Chondrocyte (in vitro differentiated cells): ENCODE results near the gene GRK5. TPM values are rescaled to one million over a fixed set of nuclear protein-coding genes. Genes with fewer than 3 reads are reported as not detected.

Experiments used
- DNase-seq: peaks from one replicate; pipeline ENCODE4 v3.0.0; 2021; ENCODE audit warnings: mixed read lengths, low spot score
- H3K27ac Mint-ChIP-seq: one replicate; pipeline ENCODE4 v1.8.0; 2021; ENCODE audit warnings: mild to moderate bottlenecking, moderate library complexity, mixed read lengths; ENCODE audit not compliant: unreplicated experiment
- H3K27me3 Mint-ChIP-seq: 2 replicates; pipeline ENCODE4 v1.8.0; 2021; ENCODE audit warnings: low read depth, mixed read lengths
- H3K36me3 Mint-ChIP-seq: 2 replicates; pipeline ENCODE4 v1.8.0; 2021; ENCODE audit warnings: low read depth, mixed read lengths
- H3K4me1 Mint-ChIP-seq: 2 replicates; pipeline ENCODE4 v1.8.0; 2021; ENCODE audit warnings: low read depth, mild to moderate bottlenecking, mixed read lengths
- H3K4me3 Mint-ChIP-seq: one replicate; pipeline ENCODE4 v1.8.0; 2021; ENCODE audit warnings: mild to moderate bottlenecking, moderate library complexity, mixed read lengths; ENCODE audit not compliant: unreplicated experiment
- H3K9me3 Mint-ChIP-seq: 2 replicates; pipeline ENCODE4 v1.8.0; 2021; ENCODE audit warnings: low read depth, mixed read lengths
- total RNA-seq: library from RNA; stranded (reverse); gene quantifications from 3 replicates; pipeline ENCODE4 v1.2.1, GENCODE V29; 2021
- TF ChIP-seq, protein P1 (sequence below): fragments of 200-600 bp; sonication (generic); IDR thresholded peaks from 2 replicates; pipeline ENCODE4 v1.5.0; 2021; ENCODE audit warnings: antibody characterized with exemption, mild to moderate bottlenecking, moderate library complexity

GRK5 gene
- total RNA-seq, 1 donor from 2014 or later = 16.4 TPM

DNA sequence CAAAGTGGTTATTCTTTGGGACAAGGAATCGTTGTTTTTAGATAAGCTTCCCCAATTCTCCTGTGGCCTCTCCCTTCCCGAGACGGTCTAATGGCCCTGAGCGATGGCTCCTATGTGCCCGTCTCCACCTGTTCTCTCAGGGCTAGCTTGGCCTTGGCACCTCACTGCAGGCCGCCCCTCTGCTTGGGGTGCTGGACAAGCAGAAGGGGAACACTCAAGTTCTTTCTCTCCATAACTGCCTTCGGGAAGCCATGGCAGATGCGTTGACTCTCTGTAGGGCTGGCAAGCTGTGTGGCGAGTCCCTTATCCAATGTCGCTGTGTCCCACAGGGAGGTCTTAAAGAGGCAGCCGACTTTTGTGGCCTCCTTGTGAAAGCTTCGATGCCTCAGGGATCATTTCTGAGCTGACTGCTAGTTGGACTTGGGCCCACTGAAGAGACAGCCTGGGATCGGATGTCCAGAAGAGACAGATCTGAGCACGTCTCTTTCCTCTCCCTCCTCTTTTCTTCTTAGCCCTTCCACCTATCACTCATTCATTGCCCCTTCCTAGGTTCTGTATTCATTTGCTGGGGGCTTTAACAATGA, 70.8 kb downstream of the GRK5 start:
- H3K4me3 Mint-ChIP-seq = no peak overlapping the region
- H3K36me3 Mint-ChIP-seq = no peaks in the 10 kb centered on the region
- DNase-seq = peak; percentile 67
- H3K9me3 Mint-ChIP-seq = no peaks in the 10 kb centered on the region
- H3K27ac Mint-ChIP-seq = no peak overlapping the region
- TF ChIP-seq, protein P1, sequence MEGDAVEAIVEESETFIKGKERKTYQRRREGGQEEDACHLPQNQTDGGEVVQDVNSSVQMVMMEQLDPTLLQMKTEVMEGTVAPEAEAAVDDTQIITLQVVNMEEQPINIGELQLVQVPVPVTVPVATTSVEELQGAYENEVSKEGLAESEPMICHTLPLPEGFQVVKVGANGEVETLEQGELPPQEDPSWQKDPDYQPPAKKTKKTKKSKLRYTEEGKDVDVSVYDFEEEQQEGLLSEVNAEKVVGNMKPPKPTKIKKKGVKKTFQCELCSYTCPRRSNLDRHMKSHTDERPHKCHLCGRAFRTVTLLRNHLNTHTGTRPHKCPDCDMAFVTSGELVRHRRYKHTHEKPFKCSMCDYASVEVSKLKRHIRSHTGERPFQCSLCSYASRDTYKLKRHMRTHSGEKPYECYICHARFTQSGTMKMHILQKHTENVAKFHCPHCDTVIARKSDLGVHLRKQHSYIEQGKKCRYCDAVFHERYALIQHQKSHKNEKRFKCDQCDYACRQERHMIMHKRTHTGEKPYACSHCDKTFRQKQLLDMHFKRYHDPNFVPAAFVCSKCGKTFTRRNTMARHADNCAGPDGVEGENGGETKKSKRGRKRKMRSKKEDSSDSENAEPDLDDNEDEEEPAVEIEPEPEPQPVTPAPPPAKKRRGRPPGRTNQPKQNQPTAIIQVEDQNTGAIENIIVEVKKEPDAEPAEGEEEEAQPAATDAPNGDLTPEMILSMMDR = no peak
- no peaks in the 10 kb centered on the region for H3K27me3 Mint-ChIP-seq
- peaks cover 21% of the 10 kb centered on the region for H3K4me1 Mint-ChIP-seq

- peaks cover 22% of the 10 kb centered on the region for H3K4me1 Mint-ChIP-seq
- peak; percentile 60 for DNase-seq
- TF ChIP-seq, protein P1 = no peak
- no peak overlapping the region for H3K4me3 Mint-ChIP-seq
- no peak overlapping the region for H3K27ac Mint-ChIP-seq
- H3K9me3 Mint-ChIP-seq = no peaks in the 10 kb centered on the region
- no peaks in the 10 kb centered on the region for H3K27me3 Mint-ChIP-seq
- H3K36me3 Mint-ChIP-seq = no peaks in the 10 kb centered on the region
These were observed 72.1 kb downstream of the GRK5 start for GRCh38 chr10:119279441-119279840.

DNA sequence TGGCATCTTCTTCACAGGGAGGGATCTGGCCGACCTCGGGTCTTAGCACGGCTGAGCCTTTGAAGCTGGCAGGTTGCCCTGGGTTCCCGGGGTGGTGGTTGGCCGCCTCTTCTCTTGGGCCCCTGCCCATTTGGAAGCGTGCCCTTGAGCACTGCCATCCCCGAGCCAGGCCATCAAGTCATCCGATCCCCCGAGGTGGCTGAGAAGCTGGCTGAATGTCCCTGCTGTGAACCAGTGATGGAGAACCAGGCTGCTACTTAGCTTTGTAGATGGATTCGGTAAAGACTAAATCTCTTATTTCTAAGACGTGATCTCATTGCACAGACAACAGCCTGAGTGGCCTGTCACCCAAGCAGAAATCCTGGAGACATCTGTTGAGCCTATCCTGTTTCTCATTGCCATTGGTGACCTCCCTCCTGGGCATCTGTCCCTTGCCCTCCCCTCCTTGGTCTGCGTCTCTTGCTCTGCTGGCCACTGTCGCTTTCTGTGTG, 74.3 kb downstream of the GRK5 start:
- H3K27me3 Mint-ChIP-seq = no peaks in the 10 kb centered on the region
- peak; percentile 86 for DNase-seq

GRCh38 chr10:119282446-119282845, 75.1 kb downstream of the GRK5 start:
- TF ChIP-seq, protein P1 = no peak
- Mint-ChIP-seq H3K4me3 (no peak overlapping the region), H3K4me1 (peaks cover 40% of the 10 kb centered on the region), H3K36me3 (no peaks in the 10 kb centered on the region), H3K27me3 (no peaks in the 10 kb centered on the region), H3K9me3 (no peaks in the 10 kb centered on the region), H3K27ac (no peak overlapping the region)
- DNase-seq = peak; percentile 78

More for the DNA sequence above, 74.3 kb downstream of the GRK5 start:
- H3K36me3 Mint-ChIP-seq = no peaks in the 10 kb centered on the region
- peaks cover 38% of the 10 kb centered on the region for H3K4me1 Mint-ChIP-seq
- H3K9me3 Mint-ChIP-seq = no peaks in the 10 kb centered on the region
- H3K4me3 Mint-ChIP-seq = no peak overlapping the region
- H3K27ac Mint-ChIP-seq = peak overlapping the region; percentile 61
- TF ChIP-seq, protein P1 = no peak

DNA sequence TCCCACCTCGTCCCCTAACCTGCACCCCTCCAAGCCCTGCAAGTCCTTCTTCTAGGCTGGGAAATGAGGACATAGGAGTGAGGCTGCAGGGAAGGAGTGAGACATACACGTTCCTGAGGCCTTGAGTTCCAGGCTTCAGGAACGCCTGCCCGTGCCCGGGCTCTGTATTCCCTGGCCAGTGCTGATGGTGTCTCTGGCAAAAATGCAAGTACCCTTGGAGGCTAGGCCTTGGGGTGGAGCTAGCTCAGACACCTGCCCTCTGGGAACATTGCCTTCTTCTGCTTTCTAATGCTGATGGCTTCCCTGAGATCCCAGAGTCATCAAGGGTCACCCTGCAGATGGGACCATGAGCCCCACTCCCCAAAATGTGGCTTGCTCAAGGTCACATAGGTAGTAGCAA, 76.0 kb downstream of the GRK5 start:
- H3K27me3 Mint-ChIP-seq = no peaks in the 10 kb centered on the region
- TF ChIP-seq, protein P1 = no peak
- H3K36me3 Mint-ChIP-seq = no peaks in the 10 kb centered on the region
- H3K4me1 Mint-ChIP-seq = peaks cover 40% of the 10 kb centered on the region
- DNase-seq = peak; percentile 18
- H3K27ac Mint-ChIP-seq = no peak overlapping the region
- H3K9me3 Mint-ChIP-seq = no peaks in the 10 kb centered on the region
- no peak overlapping the region for H3K4me3 Mint-ChIP-seq
